ENCODE measurements around the gene ARSJ.

The ARSJ gene

DNA sequence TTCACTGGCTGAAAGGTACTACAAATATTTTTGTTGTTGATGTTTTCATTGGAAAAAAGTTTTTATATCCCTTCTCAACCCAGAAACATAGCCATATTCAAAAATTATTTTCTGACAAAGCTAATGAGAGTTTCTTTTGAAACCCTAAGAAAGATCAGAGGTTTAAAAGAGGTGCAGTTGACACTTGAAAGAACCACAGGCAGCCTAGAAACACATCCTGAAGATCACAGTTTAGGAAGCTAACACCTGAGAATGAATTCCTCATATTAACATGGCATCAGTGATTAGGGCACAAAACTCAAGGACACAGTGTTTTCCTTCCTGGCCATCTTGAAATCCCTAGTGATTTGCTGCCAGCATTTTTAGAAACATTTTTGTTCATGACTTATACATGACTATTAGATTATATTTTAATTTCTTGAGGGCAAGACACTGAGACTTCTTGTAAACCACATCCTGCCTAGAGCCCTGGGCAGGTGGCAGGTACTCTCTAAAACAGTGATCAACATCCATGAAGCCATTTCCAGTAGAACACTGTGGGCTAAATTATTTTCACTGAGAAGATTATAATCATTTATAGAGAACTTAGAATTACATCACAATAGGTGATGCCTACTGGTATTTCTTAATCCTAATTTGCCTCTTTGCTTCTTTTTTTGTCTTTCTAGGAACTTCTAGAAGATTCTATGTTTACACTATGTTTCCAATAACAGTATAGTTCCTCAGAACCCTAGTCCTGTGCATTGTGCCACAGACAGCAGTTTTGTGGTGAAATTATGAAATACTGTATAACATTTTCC lies 80.0 kb downstream of the ARSJ start:
- no peak for DNase-seq (ENCODE audit: low spot score)

GRCh38 chr4:113893546-113893945 lies 85.9 kb downstream of the ARSJ start:
- DNase-seq (ENCODE audit: low spot score): peak; percentile 10

- DNase-seq (ENCODE audit: low spot score): no peak
Observed at GRCh38 chr4:113888006-113888405, 91.4 kb downstream of the ARSJ start.

DNA sequence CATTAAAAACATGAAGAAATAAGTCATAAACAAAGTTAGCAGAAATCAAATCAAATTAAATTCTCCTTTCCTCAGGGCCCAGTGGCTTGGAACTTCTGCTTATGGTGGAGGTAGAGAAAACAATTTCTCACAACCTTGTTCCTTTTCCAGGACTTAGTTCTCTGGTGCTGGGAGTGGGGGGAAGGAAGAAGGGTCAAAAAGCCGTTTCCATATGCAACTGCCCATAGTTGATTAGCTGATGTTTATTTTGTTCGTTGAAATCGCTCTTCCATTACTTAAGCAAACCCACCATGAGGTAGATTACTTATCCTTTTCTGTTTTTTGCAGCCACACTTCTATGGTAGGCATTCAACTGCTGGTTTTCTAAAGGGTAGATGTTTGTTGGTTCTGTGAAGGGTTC lies 94.2 kb downstream of the ARSJ start:
- no peak for DNase-seq (ENCODE audit: low spot score)

DNA sequence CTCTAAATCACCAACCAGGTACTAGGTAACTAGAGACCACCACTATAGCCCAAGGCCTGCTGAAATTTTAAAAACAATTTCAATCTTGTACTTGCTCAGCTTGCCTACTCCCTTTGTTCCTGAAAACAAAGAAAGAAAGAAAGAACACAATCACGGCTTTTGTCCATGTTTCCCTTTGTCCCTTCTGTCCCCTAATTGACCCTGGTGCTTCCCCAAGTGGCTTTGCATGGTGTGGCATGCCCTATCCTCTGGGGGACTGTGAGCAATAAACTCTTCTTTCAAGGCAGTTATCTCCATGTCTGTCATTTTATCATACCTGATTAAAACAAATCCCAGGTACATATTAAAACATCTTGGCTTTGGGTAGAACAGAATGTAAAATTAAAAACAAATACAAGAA lies 94.8 kb downstream of the ARSJ start:
- DNase-seq (ENCODE audit: low spot score): no peak

DNA sequence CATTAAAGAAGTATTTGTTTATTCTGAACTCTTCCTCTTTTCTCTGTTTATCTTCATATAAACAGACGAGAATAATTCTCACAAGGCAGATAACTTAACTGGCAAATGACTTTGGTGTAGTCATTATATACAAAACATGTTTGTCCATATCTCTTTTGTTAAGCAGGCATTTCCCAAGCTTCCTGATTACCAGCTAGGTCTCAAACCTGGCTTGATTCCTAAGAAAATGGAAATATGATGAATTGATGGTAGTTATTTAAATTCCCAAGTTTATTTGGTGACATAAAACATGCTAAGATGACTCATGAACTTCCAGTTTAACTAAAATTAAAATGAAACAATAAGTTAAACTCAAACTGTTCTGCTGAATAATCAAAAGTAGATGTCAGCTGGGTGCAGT lies 96.8 kb downstream of the ARSJ start:
- no peak for DNase-seq (ENCODE audit: low spot score)

GRCh38 chr4:113881256-113881655 lies 98.2 kb downstream of the ARSJ start:
- no peak for DNase-seq (ENCODE audit: low spot score)

GRCh38 chr4:113880240-113881028 lies 99.0 kb downstream of the ARSJ start:
- no peak for DNase-seq (ENCODE audit: low spot score)

DNA sequence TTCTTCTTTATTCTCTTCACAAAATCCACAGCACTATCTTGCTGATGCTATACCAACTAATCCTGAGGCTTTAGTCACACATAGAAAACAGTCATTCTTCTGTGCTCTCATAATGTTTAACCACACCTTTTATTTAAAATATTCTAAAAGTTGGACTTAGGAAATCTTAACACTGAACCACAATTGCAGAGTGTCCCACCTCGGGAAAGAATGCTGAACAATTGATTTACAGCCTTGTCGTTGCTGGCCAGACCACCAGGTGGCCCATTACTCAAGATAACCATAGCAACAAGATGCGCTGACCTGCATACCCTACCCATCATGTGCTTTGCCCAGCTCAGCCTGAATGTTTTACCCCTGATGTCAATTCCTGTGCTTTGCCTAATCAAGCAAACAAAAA lies 100.8 kb downstream of the ARSJ start:
- no peak for DNase-seq (ENCODE audit: low spot score)

DNA sequence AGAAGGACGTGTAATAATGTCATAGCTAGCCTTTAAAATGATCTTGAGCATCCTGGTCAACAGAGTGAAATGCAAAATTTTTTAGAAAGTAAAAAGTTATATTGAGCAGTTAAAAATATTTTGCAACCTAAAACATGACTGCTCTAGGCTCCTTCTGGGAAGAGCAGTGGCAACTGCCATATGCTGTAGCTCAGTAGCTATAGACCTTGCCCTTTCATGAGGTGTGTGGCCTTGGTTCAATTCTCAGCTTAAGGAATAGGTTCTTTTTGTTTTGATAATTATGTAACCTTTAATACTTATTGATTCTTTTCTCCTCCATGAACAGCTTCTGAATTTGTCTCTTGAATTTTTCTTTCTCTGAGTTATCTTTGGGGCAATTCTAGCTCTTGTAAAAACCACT lies 105.0 kb downstream of the ARSJ start:
- no peak for DNase-seq (ENCODE audit: low spot score)

DNA sequence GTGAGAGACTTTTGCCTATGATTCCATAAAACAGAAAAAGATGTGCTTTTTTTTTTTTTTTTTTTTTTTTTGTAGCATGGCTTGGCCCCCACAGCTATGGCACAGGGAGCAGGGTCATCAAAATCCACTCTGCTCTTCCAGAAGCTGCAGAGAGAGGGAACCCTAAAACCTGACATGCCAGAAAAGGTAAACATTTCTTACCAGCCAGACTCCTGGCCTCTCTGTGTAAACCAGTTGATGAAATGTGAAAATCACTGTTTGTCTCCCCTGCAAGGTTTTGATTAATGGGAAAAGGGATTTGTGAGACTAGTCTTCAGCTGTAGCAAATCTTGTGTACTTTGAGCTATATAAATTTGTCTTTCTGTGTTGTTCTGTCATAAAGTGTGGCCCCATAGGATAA lies 105.9 kb downstream of the ARSJ start:
- DNase-seq (ENCODE audit: low spot score): no peak

DNA sequence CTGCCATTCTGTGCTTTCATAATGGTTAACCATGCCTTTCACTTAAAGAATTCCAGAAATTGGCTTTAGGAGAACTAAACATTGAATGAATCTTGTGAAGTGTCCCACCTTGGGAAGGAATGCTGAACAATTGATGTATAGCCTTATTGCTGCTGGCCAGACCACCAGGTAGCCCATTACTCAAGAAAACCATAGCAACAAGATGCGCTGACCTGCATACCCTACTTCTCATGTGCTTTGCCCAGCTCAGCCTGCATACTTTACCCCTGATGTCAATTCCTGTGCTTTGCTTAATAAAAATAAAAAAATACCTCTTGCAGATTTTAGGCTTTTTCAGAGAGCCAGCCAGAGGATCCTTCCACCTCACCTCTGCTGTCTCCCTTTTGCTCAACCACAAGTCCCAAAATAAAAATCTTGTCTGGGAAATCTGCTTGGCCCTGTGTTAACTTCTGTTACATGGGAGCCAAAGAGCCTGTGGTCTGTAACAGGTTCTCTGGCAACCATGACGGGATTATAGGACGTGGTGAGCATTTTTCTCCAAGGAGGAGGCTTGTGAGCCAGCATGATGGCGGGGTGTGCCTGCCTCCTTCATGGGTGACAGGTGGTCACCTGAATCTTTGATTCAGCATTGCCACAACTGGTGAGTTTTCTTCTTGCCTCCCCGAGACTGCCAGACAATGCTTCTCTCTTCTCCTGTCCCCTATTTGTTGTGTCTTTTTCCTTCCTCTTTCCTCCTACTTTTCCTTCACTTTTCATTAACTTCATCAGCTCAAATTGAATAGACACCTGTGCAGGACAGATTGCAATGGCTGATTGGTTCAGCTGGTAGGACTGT lies 106.8 kb downstream of the ARSJ start:
- no peak for DNase-seq (ENCODE audit: low spot score)

DNA sequence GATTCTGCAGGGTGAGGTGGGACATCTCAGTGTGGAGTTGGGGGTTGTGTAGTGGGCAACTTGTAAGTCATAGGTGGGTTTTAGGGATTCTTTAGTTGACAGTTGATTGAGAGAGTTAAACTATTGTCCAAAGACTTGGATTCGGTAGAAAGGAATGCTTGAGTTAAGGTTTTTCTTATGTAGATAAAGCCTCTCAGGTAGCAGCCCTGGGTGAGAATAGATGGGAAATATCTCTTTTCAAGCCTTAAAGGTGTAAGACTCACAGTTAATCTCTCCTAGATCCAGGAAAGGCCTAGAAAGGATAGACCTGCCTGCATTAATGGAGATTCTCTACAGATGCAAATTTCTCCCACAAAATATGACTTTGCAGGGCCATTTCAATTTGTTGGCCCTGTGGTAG lies 108.4 kb downstream of the ARSJ start:
- DNase-seq (ENCODE audit: low spot score): no peak

DNA sequence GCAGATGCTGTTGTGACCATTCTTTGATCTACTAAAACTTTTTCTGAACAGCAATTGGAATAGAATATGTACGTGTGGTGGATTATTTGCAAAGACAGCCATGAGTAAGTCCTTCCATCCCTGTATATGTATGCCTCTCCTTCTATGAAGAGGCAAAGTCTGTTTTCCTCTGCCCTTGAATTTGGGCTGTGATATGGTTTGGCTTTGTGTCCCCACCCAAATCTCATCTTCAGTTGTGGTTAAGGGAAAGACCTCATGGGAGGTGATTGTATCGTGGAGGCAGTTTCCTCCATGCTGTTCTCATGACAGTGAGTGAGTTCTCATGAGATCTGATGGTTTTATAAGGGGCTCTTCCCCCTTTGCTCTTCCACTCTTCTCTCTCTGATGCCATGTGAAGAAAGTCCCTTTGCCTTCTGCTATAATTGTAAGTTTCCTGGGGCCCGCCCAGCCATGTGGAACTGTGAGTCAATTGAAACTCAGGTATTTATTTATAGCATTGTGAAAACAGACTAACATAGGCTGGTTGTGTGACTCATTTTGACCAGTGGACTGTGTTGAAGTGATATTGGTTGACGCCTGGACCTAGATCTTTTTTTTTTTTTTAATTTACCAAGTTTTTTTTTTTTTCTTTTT lies 109.6 kb downstream of the ARSJ start:
- DNase-seq (ENCODE audit: low spot score): no peak

DNA sequence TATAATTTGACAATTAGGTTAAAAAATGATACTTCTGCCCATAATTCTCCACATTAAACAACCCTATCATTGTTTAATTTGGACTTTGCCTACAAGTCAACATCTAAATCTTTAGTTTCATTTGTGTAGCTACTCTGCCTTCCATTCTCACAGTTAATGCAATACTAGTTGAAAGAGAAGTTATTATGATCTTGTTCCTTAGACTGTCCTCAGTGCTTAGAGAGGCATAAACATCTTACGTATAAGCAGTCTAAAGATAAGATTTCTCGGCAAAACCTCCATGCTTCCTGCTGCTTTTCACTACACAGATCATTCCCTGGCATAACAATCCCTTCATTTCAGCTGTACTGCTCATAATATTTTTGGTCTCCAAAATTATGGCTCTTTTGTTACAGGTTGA lies 112.8 kb downstream of the ARSJ start:
- no peak for DNase-seq (ENCODE audit: low spot score)

GRCh38 chr4:113858924-113859323 lies 120.5 kb downstream of the ARSJ start:
- DNase-seq (ENCODE audit: low spot score): no peak

- DNase-seq (ENCODE audit: low spot score): no peak
Observed at GRCh38 chr4:113851816-113852215, 127.6 kb downstream of the ARSJ start.
